ENCODE data around the gene SPOCK1.

GRCh38 chr5:137305971-137306602 is 193.0 kb downstream of the SPOCK1 start:
- TF ChIP-seq, protein P1, sequence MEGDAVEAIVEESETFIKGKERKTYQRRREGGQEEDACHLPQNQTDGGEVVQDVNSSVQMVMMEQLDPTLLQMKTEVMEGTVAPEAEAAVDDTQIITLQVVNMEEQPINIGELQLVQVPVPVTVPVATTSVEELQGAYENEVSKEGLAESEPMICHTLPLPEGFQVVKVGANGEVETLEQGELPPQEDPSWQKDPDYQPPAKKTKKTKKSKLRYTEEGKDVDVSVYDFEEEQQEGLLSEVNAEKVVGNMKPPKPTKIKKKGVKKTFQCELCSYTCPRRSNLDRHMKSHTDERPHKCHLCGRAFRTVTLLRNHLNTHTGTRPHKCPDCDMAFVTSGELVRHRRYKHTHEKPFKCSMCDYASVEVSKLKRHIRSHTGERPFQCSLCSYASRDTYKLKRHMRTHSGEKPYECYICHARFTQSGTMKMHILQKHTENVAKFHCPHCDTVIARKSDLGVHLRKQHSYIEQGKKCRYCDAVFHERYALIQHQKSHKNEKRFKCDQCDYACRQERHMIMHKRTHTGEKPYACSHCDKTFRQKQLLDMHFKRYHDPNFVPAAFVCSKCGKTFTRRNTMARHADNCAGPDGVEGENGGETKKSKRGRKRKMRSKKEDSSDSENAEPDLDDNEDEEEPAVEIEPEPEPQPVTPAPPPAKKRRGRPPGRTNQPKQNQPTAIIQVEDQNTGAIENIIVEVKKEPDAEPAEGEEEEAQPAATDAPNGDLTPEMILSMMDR (IDR thresholded peaks at IDR 0.05): no peak
- no peak for TF ChIP-seq POLR2A (IDR thresholded peaks at IDR 0.05)

Measured in Peyer's patch (tissue), 4 donors.